HL-60 (cell line): Measurements from ENCODE around the gene CTBP2.

Experiments
- DNase-seq, 2 experiments: peaks; one replicate each; pipeline ENCODE4 v3.0.0-alpha.2; 2010 to 2020; ENCODE audit warnings: low read depth in 1 of 2, low spot score in 1 of 2
- H3K27ac ChIP-seq: fragments of 250-450 bp; sonication (Bioruptor Pico); replicated peaks from 2 replicates; pipeline ENCODE4 v1.5.1; 2020; ENCODE audit warnings: mild to moderate bottlenecking, moderate library complexity
- H3K27me3 ChIP-seq: fragments of 250-450 bp; sonication (Bioruptor Pico); 2 replicates; pipeline ENCODE4 v1.5.1; 2021; ENCODE audit warnings: mild to moderate bottlenecking, moderate library complexity; ENCODE audit not compliant: insufficient read depth, poor library complexity, severe bottlenecking
- H3K4me3 ChIP-seq: replicated peaks from 2 replicates; pipeline ENCODE4 v1.5.1; 2011; ENCODE audit warnings: mild to moderate bottlenecking, control low read depth, low read length; ENCODE audit not compliant: insufficient read depth
- GABPA ChIP-seq: IDR thresholded peaks from 2 replicates; pipeline ENCODE4 v1.6.1; 2012; ENCODE audit warnings: low read depth
- POLR2AphosphoS5 ChIP-seq: IDR thresholded peaks from 2 replicates; pipeline ENCODE4 v1.6.1; 2012; ENCODE audit warnings: low read depth
- SPI1 ChIP-seq: IDR thresholded peaks from 2 replicates; pipeline ENCODE4 v1.6.1; 2012; ENCODE audit warnings: low read depth, mild to moderate bottlenecking, borderline replicate concordance
- TF ChIP-seq, protein P1 (sequence below): IDR thresholded peaks from 2 replicates; pipeline ENCODE4 v1.6.1; 2012; ENCODE audit warnings: low read depth; ENCODE audit not compliant: insufficient replicate concordance
- TF ChIP-seq, protein P2 (sequence below): IDR thresholded peaks from one replicate; pipeline ENCODE4 v1.5.1; 2011; ENCODE audit warnings: low read length, control low read depth, inconsistent platforms; ENCODE audit not compliant: insufficient read depth

The CTBP2 gene

DNA sequence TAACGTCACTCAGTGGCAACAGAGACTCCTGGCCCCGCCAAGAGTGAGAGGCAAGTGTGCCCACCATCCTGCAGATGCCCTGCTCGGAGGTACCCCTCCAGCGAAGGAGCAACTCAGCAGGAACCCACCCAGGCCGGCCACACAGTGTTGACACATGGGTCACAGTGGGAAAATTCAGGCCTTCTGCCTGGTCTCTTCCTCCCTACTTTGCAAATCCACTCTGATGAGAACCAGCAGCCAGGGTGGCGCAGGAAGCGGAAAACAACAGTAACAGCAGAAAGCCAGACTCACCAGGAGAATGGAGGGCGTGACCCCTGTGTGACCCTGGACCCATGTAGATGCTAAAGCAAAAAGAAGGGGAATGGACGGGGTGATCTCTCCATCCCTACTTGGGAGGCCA, 53.8 kb downstream of the CTBP2 start:
- no peak for DNase-seq
- TF ChIP-seq, protein P1, sequence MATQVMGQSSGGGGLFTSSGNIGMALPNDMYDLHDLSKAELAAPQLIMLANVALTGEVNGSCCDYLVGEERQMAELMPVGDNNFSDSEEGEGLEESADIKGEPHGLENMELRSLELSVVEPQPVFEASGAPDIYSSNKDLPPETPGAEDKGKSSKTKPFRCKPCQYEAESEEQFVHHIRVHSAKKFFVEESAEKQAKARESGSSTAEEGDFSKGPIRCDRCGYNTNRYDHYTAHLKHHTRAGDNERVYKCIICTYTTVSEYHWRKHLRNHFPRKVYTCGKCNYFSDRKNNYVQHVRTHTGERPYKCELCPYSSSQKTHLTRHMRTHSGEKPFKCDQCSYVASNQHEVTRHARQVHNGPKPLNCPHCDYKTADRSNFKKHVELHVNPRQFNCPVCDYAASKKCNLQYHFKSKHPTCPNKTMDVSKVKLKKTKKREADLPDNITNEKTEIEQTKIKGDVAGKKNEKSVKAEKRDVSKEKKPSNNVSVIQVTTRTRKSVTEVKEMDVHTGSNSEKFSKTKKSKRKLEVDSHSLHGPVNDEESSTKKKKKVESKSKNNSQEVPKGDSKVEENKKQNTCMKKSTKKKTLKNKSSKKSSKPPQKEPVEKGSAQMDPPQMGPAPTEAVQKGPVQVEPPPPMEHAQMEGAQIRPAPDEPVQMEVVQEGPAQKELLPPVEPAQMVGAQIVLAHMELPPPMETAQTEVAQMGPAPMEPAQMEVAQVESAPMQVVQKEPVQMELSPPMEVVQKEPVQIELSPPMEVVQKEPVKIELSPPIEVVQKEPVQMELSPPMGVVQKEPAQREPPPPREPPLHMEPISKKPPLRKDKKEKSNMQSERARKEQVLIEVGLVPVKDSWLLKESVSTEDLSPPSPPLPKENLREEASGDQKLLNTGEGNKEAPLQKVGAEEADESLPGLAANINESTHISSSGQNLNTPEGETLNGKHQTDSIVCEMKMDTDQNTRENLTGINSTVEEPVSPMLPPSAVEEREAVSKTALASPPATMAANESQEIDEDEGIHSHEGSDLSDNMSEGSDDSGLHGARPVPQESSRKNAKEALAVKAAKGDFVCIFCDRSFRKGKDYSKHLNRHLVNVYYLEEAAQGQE: no peak
- TF ChIP-seq, protein P2, sequence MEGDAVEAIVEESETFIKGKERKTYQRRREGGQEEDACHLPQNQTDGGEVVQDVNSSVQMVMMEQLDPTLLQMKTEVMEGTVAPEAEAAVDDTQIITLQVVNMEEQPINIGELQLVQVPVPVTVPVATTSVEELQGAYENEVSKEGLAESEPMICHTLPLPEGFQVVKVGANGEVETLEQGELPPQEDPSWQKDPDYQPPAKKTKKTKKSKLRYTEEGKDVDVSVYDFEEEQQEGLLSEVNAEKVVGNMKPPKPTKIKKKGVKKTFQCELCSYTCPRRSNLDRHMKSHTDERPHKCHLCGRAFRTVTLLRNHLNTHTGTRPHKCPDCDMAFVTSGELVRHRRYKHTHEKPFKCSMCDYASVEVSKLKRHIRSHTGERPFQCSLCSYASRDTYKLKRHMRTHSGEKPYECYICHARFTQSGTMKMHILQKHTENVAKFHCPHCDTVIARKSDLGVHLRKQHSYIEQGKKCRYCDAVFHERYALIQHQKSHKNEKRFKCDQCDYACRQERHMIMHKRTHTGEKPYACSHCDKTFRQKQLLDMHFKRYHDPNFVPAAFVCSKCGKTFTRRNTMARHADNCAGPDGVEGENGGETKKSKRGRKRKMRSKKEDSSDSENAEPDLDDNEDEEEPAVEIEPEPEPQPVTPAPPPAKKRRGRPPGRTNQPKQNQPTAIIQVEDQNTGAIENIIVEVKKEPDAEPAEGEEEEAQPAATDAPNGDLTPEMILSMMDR: no peak
- TF ChIP-seq POLR2AphosphoS5 (no peak), SPI1 (no peak), GABPA (no peak)
- H3K27me3 ChIP-seq: no peaks in the 10 kb centered on the region
- no peak overlapping the region for H3K4me3 ChIP-seq
- H3K27ac ChIP-seq: no peak overlapping the region

DNA sequence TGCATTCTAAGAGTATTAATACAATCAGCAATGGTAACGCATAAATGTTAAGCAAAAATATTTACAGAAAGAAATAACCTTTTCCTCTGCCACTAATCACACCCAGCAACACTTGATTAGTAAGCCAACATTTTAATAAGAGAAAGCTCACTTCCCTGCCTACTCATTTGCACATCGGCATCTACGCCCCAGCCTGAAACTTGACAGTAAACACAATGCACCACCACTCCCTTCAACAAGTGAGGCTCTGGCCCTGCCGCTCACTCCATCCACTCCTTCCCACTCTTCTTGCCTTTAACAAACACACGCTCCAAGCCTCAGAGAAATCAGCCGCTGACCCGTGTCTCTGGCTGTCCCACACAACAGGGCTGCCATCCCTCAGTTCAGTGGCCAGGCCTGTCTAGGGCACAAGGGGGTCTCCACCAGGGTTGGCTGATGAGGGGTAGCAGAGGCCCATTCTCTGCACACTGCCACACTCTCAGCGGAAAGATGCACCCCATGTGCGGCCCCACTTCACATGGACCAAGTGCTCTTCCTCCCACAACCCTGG, 54.6 kb downstream of the CTBP2 start:
- TF ChIP-seq, protein P1: no peak
- TF ChIP-seq SPI1 (no peak), GABPA (no peak), POLR2AphosphoS5 (no peak)
- TF ChIP-seq, protein P2: no peak

DNA sequence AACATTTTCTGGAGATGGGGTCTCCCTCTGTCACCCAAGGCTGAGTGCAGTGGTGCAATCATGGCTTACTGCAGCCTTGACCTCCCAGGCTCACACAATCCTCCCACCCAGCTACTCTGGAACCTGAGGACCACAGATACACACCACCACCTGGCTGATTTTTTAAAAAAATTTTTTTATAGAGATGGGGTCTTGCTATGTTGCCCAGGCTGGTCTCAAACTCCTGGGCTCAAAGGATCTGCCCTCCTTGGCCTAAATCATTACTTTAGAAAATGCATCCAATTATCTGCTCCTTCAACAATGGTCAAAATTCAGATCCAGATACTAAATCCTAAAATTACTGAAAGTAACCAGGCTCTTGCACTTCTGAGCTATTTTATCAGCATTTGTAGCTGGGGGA, 55.2 kb downstream of the CTBP2 start:
- TF ChIP-seq POLR2AphosphoS5 (no peak), GABPA (no peak), SPI1 (no peak)
- TF ChIP-seq, protein P2: no peak
- TF ChIP-seq, protein P1: no peak
- Histone ChIP-seq H3K27ac (no peak overlapping the region), H3K4me3 (no peak overlapping the region), H3K27me3 (no peaks in the 10 kb centered on the region)
- no peak for DNase-seq

More for the DNA sequence above, 54.6 kb downstream of the CTBP2 start:
- H3K27me3 ChIP-seq: no peaks in the 10 kb centered on the region
- H3K27ac ChIP-seq: no peak overlapping the region
- no peak overlapping the region for H3K4me3 ChIP-seq
- no peak for DNase-seq
